NB4 (cell line): ENCODE data around the gene ZMAT3.
"Not testable (repeated sequence)": the region's sequence is repeated elsewhere in the genome, so short reads cannot be mapped to it uniquely, and the experiment has no call there.

Experiments used
- DNase-seq: peaks from one replicate; pipeline ENCODE4 v3.0.0; 2010; ENCODE audit warnings: low read depth
- H3K4me3 ChIP-seq: one replicate; pipeline ENCODE4 v1.5.1; 2011; ENCODE audit warnings: mild to moderate bottlenecking, low read depth, low read length, moderate library complexity
- MYC ChIP-seq: IDR thresholded peaks from 2 replicates; pipeline ENCODE4 v1.6.1; 2011; ENCODE audit warnings: low read depth, low read length
- POLR2A ChIP-seq: IDR thresholded peaks from 2 replicates; pipeline ENCODE4 v1.6.1; 2011; ENCODE audit warnings: mild to moderate bottlenecking; ENCODE audit not compliant: insufficient read length; ENCODE audit errors: extremely low read depth
- TF ChIP-seq, protein P1 (sequence below): IDR thresholded peaks from 2 replicates; pipeline ENCODE4 v1.6.1; 2011; ENCODE audit warnings: low read depth, low read length
- TF ChIP-seq, protein P2 (sequence below): IDR thresholded peaks from one replicate; pipeline ENCODE4 v1.5.1; 2012; ENCODE audit warnings: low read depth, low read length

Gene ZMAT3, protein sequence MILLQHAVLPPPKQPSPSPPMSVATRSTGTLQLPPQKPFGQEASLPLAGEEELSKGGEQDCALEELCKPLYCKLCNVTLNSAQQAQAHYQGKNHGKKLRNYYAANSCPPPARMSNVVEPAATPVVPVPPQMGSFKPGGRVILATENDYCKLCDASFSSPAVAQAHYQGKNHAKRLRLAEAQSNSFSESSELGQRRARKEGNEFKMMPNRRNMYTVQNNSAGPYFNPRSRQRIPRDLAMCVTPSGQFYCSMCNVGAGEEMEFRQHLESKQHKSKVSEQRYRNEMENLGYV

DNA sequence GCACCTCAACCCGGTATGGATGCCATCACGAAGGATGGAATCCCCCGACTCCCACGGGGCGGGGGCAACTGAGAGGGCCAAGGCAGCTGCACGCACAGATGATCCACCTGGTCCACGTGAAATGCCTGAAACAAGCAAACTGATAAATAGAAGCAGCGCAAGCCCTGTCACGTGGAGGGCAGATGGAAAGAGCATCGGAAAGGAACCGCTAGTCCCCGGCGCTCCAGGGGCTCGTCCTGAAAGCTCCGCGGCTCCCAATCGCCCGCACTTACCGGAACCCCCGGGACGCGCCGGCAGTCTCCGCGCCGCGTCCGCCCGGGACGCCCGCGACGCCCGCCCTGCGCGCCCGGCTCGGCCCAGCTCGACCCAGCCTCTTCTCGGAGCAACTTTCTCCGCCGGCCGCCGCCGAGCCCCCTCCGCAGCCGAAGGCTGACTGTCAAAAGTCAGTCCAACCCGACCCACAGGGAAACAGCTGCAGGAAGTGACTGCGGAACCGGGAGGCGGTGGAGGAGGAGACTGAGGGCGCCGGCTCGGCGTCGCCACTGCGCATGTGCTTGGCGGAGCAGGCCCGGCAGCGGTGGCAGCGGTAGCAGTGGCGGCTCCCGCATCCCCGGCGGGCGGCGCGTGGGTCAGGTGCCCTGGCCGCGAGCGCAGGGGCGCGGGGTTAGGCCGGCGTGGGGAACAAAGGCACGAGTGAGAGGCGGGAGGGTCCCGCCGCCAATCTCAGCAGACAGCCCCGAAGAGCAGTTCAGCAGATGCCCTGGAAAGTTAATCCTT, at the start of gene ZMAT3:
ZMAT3 (minus strand) TSS at position 487 of the 777 bp plus-strand sequence. CDS start 4,057 bp downstream, outside the sequence.
- H3K4me3 ChIP-seq: peak within 1 kb of the TSS; percentile 72
- DNase-seq: peak; percentile 79
- TF ChIP-seq, protein P1, sequence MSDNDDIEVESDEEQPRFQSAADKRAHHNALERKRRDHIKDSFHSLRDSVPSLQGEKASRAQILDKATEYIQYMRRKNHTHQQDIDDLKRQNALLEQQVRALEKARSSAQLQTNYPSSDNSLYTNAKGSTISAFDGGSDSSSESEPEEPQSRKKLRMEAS: peak; percentile 89
- peak; percentile 77 for TF ChIP-seq POLR2A
- TF ChIP-seq, protein P2, sequence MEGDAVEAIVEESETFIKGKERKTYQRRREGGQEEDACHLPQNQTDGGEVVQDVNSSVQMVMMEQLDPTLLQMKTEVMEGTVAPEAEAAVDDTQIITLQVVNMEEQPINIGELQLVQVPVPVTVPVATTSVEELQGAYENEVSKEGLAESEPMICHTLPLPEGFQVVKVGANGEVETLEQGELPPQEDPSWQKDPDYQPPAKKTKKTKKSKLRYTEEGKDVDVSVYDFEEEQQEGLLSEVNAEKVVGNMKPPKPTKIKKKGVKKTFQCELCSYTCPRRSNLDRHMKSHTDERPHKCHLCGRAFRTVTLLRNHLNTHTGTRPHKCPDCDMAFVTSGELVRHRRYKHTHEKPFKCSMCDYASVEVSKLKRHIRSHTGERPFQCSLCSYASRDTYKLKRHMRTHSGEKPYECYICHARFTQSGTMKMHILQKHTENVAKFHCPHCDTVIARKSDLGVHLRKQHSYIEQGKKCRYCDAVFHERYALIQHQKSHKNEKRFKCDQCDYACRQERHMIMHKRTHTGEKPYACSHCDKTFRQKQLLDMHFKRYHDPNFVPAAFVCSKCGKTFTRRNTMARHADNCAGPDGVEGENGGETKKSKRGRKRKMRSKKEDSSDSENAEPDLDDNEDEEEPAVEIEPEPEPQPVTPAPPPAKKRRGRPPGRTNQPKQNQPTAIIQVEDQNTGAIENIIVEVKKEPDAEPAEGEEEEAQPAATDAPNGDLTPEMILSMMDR: no peak
- peak; percentile 70 for TF ChIP-seq MYC

DNA sequence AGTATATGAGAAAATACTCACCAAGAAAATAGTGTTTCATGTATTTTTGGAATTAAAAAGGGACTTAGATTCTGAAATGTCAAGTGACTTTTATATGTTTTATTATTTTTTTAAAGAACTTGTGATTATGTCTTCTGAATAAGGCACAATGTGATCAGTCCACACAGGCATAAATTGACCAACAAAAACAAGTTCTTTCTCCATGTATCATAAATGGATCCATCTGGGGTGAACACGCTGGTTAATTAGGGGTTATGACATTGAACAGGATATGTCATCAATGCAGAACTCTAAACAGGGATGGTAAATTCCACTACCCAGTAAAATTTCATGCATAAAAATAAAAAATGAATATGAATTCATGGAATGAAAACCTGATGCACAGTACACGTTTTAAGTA, 45.2 kb upstream of the ZMAT3 start:
- H3K4me3 ChIP-seq: no peak overlapping the region
- DNase-seq: no peak
- TF ChIP-seq MYC (no peak), POLR2A (no peak)
- TF ChIP-seq, protein P1: no peak
- TF ChIP-seq, protein P2: no peak

DNA sequence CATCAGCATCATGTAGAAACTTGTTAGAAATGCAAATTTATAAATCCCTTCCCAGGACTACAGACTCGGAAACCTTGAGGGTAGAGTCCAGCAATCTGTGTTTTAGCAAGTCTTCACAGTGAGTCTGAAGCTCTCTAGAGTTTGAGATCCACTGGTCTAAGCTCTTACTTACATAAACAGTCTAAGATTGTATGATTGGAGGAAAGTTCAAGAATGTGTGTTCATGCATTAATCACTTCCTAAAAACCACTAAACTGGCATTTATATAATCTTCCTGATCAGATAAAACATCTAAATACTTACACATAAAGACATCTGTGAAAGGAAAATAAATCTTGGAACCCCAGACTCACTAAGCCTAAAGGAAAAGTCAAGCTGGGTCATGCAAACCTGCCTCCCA, 43.8 kb upstream of the ZMAT3 start:
- not testable (repeated sequence) for DNase-seq, H3K4me3 ChIP-seq

DNA sequence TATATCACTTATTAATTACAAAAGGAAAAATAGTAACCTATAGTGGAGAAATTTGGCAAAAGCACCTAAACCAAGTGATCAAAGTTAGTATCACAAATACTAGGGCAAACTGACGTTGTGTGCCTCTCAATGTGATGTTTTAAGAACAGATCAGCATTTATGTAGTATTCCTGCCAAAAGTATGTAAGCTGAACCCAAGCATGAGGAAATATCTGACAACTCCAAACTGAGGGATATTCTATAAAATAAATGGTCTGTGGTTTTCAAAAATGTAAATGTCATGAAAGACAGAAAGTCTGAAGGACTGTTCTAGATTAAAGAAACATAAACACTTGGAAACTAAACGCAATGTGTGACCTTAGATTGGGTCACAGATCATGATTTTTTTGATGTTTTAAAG, 42.3 kb upstream of the ZMAT3 start:
- TF ChIP-seq, protein P2: no peak
- TF ChIP-seq POLR2A (no peak), MYC (no peak)
- TF ChIP-seq, protein P1: no peak

DNA sequence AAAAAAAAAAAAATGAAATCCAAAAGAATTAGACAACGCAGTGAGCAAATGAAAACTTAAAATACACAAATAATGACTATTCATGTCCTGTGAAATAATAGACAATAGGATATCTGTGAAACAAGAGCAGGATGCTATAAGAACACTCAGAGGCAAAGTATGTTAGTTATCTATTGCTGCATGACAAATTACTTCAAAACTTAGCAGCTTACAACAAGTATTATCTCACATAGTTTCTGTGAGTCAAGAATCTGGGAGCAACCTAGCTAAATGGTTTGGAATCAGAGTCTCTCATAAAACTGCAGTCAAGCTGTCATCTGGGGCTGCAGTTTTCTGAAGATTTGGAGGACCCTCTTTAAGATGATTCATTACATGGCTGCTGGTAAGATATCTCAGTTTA, 36.5 kb upstream of the ZMAT3 start:
- TF ChIP-seq, protein P1: no peak
- TF ChIP-seq POLR2A (no peak), MYC (no peak)
- TF ChIP-seq, protein P2: no peak
- no peak overlapping the region for H3K4me3 ChIP-seq

More for the DNA sequence above, 42.3 kb upstream of the ZMAT3 start:
- no peak for DNase-seq
- H3K4me3 ChIP-seq: no peak overlapping the region

DNA sequence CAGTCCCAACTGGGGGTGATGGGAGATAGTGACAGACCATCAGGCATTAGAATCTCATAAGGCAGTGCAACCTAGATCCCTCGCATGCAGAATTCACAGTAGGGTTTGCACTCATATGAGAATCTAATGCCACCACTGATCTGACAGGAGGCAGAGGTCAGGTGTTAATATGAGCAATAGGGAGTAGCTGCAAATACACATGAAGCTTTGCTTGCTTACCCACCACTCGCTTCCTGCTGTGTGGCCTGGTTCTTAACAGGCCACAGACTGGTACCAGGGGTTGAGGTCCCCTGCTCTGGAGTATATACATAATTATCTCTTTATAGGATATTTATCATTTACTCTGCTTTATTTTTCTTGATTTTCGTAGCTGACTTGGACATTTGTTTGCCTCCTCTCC, 36.0 kb upstream of the ZMAT3 start:
- no peak for DNase-seq

More for the DNA sequence above, 36.5 kb upstream of the ZMAT3 start:
- no peak for DNase-seq

More for the DNA sequence above, 36.0 kb upstream of the ZMAT3 start:
- TF ChIP-seq, protein P1: no peak
- TF ChIP-seq, protein P2: no peak
- no peak for TF ChIP-seq POLR2A
- no peak for TF ChIP-seq MYC
- H3K4me3 ChIP-seq: no peak overlapping the region
